HG02610 (cell line): ENCODE results near the gene MAP3K5.
A peak's percentile ranks its signal among the peaks of the same experiment; 100 is the strongest.

Experiments
- ATAC-seq: cut with Tn5 transposase; IDR thresholded peaks from one replicate; pipeline ENCODE4 v1.9.1; 2021; ENCODE audit warnings: mild to moderate bottlenecking, moderate library complexity; ENCODE audit not compliant: unreplicated experiment

MAP3K5 gene

DNA sequence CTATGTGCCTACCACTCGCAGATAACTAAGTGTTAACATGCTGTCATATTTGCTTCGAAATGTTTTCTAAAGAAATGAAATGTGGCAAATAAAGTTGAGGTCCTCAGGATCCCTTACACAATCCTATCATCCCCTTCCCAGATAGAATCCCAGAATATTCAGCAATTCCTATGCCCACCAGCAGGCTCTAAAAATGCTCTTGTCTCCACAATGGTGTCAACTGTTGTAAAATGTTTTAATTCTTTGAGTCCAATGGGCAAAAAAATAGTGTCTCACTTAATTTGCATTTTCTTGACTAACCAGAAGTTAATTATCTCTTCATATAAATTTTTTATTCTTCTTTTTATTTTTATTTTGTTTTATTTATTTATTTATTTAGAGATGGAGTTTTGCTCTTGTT, 138.2 kb downstream of the MAP3K5 start:
- ATAC-seq: no peak

DNA sequence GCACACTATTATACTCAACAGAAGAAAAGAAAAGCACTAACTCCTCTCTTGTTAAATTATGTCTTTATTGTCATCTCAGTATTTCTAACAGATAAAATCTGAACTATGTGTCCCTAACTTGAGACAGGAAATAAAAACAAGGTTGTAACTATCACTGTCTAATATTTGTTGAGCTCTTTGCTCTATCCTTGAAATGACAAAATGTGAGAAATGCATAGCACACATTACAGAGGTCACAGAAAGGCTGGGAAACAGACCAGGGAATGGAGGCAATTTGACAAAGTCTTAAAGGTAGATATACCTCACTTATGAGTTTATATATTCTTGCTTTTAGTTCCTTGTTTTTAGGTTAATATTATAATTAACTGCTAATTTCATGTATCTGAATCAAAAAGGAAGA, 139.6 kb downstream of the MAP3K5 start:
- no peak for ATAC-seq

GRCh38 chr6:136651982-136652381, 140.3 kb downstream of the MAP3K5 start:
- no peak for ATAC-seq

DNA sequence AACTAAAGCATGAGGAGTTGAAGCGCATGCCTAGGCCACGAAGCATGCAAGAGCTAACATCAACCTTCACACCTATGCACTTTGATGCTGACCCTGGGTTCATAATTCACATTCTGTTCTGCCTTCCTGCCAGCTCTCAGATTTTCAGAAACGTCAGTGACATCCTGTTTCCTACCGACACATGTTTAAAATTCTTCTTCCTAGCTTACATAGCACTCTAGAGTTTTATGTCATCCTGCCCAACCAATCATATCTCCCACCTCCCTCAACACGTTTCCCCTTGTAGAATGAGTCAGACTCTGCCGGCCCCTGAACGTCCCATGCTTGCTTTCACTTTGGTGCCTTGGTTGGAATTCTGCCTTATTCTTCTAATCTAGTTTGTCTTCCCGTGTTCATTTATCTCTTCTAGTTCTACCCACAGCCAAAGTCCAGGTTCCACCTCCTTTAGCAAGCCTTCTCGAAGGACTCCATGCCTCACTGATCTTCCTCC, 144.9 kb downstream of the MAP3K5 start:
- ATAC-seq: peak; percentile 90

DNA sequence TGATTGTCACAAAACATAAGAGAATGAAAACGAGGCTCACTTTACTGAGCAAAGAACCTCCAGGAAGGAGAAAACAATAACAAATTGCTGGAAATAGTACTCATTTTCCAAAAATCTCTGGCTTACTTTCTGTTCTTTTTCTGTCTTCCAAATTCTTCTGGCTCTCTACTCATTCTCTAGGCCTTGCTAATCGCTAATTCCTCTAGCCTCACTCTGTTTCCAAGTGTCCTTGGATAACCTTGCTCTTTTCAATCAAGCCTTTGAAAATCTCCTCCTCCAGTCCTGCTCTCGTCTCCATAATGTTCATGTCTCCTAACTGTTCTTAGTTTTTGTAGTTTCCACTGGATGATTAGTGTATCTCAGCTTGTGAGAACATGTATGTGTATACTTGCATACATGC, 145.9 kb downstream of the MAP3K5 start:
- ATAC-seq: no peak

DNA sequence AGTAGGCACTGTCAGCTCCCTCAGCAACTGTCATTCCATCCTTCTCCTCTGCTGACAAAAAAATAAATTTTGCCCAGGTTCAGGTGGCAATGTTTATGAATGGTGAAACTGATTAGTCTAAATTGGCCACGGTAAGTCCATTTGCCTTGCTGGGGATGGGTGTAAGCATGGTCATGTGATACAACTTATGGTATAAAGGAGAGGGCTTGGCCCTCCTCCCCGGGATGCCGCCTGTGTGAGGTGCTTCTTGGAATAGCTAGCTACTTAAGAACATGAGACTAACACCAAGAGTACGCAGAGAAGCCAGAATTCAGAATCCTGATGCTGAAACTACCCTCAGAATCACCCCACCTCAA, 147.7 kb downstream of the MAP3K5 start:
- ATAC-seq: no peak

DNA sequence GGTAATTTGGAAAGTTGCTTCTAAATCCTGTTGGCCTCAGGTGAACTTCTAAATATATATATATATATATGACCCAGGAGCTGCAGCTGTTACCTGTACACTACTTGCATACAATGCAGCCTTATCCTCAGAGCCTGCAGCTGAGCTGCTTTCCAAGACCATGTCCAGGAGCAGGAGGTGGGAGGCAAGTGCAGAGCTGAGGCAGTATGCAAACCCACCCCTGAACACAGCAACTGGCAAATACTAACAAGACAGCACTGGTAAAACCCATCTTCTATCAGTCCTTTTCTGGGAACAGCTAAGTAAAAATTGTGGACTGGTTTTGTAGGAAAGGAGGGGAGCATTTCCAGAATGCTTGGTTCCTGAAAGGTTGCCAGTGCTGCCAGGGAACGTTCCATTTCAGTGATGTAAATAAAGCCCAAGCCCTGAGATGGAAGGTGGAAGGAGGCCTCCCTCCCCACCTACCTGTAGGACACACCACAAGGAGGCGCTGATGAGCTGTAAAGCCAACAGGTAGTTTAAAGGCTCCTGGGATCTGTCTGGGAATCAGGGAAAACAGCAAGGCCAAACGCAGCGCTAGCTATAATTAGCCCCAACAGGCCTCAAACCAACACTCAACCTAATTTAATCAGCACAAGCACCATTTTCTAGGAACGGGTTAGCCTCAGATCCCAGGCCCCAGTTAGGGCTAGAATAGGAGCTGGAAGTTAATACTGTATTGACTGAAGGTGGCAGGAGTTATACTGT, 148.3 kb downstream of the MAP3K5 start:
- peak; percentile 35 for ATAC-seq

DNA sequence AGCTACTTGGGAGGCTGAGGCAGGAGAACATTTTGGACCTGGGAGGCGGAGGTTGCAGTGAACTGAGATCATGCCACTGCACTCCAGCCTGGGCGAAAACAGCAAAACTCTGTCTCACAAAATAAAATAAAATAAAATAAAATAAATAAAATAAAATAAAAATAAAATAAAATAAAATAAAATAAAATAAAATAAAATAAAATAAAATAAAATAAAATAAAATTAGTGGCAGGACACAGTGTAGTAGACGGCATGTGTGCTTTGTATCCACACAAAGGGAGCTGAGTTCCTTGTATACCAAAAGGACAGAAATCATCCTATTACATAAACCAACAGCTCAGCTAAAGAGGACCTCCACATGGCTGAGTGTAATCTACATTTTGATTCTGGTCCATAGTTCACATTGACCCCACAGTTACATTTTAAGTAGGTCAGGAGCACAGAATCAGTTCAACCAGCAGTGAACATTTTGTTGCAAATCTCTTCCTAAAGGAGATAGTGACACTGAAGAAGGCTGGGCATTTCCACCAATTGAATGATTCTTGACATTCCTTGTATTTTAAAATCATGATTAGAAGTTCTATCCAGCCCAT, 150.3 kb downstream of the MAP3K5 start:
- no peak for ATAC-seq

GRCh38 chr6:136641166-136641565, 151.1 kb downstream of the MAP3K5 start:
- no peak for ATAC-seq

DNA sequence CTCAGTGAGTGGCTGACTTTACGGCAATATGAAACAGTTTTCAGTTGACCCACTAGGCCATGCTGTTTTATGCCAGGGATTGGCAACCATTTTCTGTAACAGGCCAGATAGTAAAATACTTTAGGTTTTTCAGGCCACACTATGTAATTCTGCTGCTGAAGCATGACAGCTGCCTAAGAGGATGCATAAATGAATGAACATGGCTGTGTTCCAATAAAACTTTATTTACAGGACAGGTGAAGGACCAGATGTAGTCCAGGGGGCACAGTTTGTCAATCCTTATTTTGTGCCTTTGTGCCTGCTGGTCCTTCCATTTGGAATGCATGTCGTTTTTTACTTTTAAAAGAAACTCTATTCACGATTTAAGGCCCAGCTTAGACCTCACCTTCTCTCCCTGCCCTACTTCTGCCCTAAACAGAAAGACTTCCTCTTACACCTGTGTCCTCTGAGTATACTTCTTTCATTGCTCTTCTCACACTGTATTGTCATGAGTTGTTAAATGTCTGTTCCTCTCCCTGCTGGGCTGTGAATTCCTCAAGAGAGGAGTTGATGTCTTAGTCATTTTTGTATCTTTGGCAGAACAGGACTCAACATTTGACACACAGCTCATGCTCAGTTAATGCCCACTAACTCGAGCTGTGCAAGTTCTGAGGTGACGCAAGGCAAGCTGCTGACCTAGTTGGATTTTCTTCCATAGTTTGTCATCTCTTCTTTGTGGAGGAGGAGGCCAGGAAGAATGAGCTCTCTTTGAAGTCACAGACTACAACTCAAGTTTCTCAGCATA, 152.0 kb downstream of the MAP3K5 start:
- no peak for ATAC-seq

- ATAC-seq: no peak
These were observed 152.6 kb downstream of the MAP3K5 start for GRCh38 chr6:136639702-136640101.

DNA sequence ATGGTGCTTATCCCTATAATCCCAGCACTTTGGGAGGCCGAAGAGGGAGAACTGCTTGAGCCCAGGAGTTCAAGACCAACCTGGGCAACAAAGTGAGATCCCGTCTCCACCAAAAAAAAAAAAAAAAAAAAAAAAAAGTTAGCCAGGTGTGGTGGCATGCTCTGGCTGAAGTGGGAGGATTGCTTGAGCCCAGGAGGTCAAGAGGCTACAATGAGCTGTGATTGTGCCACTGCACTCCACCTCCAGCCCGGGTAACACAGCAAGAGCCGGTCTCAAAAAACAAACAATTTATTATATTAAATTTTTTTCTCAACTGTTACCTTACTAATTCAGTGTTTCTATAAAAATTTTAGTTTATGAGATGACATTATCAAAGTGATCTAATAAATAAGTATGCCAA, 156.7 kb downstream of the MAP3K5 start:
- ATAC-seq: no peak

GRCh38 chr6:136633355-136633754, 158.9 kb downstream of the MAP3K5 start:
- ATAC-seq: no peak

- ATAC-seq: no peak
These were observed 163.3 kb downstream of the MAP3K5 start for GRCh38 chr6:136628996-136629395.

DNA sequence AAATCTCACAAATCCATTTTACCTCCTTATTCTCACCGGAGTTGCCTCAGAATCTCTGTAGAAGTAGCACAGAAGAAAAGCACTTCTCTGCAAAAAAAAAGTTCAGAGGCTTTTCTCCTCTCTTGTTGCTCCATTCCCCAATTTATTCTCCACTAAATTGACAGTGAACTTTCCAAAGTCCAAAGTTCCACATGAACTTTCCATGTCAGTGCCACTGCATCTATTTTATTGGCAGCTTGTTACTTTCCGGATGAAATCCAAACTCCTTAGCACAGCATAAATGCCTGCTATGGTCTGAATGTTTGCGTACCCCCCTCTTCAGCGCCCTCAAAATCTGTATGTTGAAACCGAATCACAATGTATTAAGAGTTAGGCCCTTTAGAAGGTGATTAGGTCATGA, 165.1 kb downstream of the MAP3K5 start:
- no peak for ATAC-seq

- ATAC-seq: no peak
These were observed 167.0 kb downstream of the MAP3K5 start for GRCh38 chr6:136625293-136625692.

DNA sequence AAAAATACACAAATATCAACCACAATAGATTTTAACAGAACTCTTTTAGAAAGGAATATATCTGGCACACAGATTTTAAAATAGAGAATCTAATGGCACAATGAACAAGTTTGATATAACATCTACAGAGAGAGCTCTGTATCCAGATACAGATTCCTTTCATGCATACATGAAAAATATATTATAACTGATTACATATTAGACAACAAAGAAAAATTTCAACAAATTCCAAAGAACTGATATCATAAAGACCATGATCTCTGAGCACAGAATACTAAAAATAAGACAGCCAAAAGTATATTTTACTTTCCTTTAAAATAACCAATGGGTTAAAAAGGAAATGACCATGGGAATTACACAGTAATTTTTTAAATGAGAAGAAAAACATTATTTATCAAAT, 167.9 kb downstream of the MAP3K5 start:
- ATAC-seq: no peak

DNA sequence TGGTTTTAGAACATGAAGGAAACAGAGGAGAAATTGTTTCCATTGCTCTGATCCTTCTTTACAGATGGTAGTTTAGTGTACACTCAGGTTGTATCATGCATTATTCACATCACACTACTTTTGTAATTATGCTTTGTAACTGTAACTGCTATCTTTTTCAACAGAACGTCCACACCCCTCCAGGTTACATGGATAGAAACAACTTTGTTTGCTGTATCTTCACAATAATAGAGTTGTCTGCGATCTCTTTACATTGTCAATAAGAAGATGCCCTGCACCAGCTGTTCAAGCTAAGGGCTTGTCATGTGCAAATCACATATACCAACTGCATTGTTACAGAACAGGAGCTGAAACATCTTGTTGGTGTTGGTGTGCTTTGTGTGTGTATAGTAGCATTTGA, 174.2 kb downstream of the MAP3K5 start:
- ATAC-seq: no peak

DNA sequence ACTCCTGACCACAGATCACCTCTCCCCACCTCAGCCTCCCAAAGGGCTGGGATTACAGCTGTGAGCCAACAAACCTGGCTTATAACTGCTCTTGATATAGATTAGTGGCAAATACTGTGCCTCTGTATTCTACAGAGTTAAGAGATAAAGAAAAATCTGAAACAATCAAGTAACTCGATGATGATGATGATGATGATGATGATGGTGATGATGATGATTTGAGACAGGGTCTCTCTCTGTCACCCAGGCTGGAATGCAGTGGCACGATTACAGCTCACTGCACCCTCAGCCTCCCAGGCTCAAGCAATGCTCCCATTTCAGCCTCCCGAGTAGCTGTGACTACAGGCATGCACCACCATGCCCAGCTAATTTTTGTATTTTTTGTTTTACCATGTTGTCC, 175.8 kb downstream of the MAP3K5 start:
- ATAC-seq: no peak

DNA sequence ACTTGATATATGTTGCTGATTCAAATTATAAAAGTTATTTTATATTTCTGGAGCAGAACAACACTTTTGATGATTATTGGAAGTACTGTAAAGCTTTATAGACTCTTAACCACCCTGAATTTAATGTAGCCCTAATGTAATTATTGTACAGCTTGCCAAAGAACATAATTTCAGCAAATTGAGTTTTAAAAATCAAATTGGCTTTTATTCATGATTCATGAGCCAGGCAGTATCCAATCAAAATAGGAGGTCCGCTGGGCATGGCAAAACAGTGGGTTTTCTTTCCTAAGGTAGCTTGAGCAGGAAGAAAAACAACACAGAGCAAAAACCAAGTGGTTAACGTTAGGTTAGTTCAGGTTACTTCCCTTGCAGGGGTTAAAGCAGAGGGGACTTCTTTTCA, 177.3 kb downstream of the MAP3K5 start:
- no peak for ATAC-seq

DNA sequence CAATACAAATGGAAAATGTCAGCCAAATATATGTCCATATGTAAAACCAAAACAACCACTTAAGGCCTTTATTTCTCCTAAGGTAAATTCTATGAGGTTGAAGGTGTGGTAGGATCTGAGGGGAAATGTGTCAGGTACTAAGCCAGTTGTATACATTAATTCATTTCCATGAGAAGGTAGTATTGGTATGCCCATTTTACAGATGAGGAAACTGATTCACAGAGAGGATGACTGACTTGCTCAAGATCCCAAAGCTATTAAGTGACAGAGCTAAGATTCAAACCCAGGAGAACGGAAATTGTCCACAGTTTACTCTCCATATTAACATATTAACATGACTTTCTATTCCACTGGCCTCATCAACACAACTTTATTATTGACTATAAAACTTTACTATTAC, 177.9 kb downstream of the MAP3K5 start:
- ATAC-seq: no peak

GRCh38 chr6:136613477-136613876, 178.8 kb downstream of the MAP3K5 start:
- no peak for ATAC-seq
